Coronary artery (tissue), 2 donors: ENCODE measurements around the gene GANAB.
"Not testable (repeated sequence)": the region's sequence is repeated elsewhere in the genome, so short reads cannot be mapped to it uniquely, and the experiment has no call there.

Source experiments
- DNase-seq: peaks from one replicate; pipeline ENCODE4 v3.0.0-alpha.2; 2017; ENCODE audit warnings: low spot score
- H3K27ac ChIP-seq, 2 donors: fragments of 200-600 bp; sonication (generic); one replicate each; pipeline ENCODE4 v1.5.1; 2016 to 2019
- H3K4me3 ChIP-seq: fragments of 200-600 bp; sonication (generic); 2 replicates; pipeline ENCODE4 v1.5.1; 2016; ENCODE audit warnings: mild to moderate bottlenecking, moderate library complexity
- TF ChIP-seq, protein P1 (sequence below): fragments of 200-600 bp; sonication (generic); IDR thresholded peaks from one replicate; pipeline ENCODE4 v1.5.1; 2019; ENCODE audit warnings: antibody characterized with exemption

The GANAB gene

GRCh38 chr11:62665599-62666258 lies 19.3 kb upstream of the GANAB start:
- TF ChIP-seq, protein P1, sequence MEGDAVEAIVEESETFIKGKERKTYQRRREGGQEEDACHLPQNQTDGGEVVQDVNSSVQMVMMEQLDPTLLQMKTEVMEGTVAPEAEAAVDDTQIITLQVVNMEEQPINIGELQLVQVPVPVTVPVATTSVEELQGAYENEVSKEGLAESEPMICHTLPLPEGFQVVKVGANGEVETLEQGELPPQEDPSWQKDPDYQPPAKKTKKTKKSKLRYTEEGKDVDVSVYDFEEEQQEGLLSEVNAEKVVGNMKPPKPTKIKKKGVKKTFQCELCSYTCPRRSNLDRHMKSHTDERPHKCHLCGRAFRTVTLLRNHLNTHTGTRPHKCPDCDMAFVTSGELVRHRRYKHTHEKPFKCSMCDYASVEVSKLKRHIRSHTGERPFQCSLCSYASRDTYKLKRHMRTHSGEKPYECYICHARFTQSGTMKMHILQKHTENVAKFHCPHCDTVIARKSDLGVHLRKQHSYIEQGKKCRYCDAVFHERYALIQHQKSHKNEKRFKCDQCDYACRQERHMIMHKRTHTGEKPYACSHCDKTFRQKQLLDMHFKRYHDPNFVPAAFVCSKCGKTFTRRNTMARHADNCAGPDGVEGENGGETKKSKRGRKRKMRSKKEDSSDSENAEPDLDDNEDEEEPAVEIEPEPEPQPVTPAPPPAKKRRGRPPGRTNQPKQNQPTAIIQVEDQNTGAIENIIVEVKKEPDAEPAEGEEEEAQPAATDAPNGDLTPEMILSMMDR = no peak
- H3K27ac ChIP-seq = peak overlapping the region; percentile 55 to 93
- H3K4me3 ChIP-seq = peak overlapping the region; percentile 86
- peak; percentile 84 for DNase-seq

GRCh38 chr11:62665075-62665598 lies 18.7 kb upstream of the GANAB start, which contains the start of the genes C11orf98 and CSKMT:
TSS of gene C11orf98 (minus strand) at chr11:62665210. CDS start at chr11:62665169, 41 bp downstream.
TSS of gene CSKMT (plus strand) at chr11:62665312. CDS start at chr11:62665880, 568 bp downstream.
- TF ChIP-seq, protein P1 = no peak
- peak within 1 kb of the TSS; percentile 86 for H3K4me3 ChIP-seq
- peak; percentile 98 for DNase-seq
- peak within 1 kb of the TSS; percentile 55 to 93 for H3K27ac ChIP-seq

DNA sequence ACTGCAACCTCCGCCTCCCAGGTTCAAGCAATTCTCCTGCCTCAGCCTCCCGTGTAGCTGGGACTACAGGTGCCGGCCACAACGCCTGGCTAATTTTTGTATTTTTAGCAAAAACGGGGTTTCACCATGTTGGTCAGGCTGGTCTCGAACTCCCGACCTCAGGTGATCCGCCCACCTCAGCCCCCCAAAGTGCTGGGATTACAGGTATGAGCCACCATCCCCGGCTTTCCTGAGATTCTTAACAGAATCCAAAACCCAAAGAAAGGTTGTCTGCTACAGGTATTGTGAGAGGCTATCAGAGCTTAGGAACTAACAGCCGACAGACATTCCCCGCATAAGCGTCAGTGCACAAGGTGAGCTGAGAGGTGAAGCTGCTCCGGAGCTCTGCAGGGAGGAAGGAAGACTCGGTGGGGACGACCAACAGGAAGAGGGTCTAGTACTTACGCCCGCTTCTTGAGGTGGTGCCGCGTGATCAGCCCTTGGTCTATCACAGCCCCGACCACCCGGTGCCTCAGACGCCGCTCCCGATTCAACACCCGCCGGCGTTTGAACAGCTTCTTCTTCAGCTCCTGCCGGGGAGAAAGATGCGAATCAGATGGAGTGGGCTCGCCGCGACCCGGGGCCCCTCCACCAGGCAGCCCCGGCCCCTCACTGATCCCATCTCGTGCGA lies 18.1 kb upstream of the GANAB start:
- peak overlapping the region; percentile 86 for H3K4me3 ChIP-seq
- TF ChIP-seq, protein P1 = no peak
- DNase-seq = no peak
- H3K27ac ChIP-seq = peak overlapping the region; percentile 55 to 93

- TF ChIP-seq, protein P1 = no peak
- Histone ChIP-seq H3K4me3 (no peak overlapping the region), H3K27ac (no peak overlapping the region)
- DNase-seq = no peak
Observed at GRCh38 chr11:62656796-62657429, 10.5 kb upstream of the GANAB start.

- TF ChIP-seq, protein P1 = no peak
- Histone ChIP-seq H3K4me3 (no peak overlapping the region), H3K27ac (no peak overlapping the region)
- DNase-seq = no peak
Observed at GRCh38 chr11:62654297-62654696, 7.9 kb upstream of the GANAB start.

- Histone ChIP-seq H3K4me3 (peak overlapping the region; percentile 96), H3K27ac (peak overlapping the region; percentile 81 to 95)
- TF ChIP-seq, protein P1 = no peak
- no peak for DNase-seq
Observed at GRCh38 chr11:62652161-62653006, 6.0 kb upstream of the GANAB start.

- H3K4me3 ChIP-seq, H3K27ac ChIP-seq, DNase-seq: not testable (repeated sequence)
Observed at GRCh38 chr11:62650283-62650682, 3.9 kb upstream of the GANAB start.
